SK-N-SH treated with all-trans-retinoic acid at 6 μM for 48 hours (cell line): ENCODE measurements around the gene GGT7.

ENCODE experiments used
- ARNTL ChIP-seq: fragments of 450-650 bp; formaldehyde crosslinking; IDR thresholded peaks from 2 replicates; pipeline ENCODE4 v1.5.0; 2020; ENCODE audit warnings: low read depth, mild to moderate bottlenecking, moderate library complexity, borderline replicate concordance
- CREB5 ChIP-seq: fragments of 250-450 bp; sonication (Bioruptor Pico); IDR thresholded peaks from 2 replicates; pipeline ENCODE4 v1.5.1; 2020; ENCODE audit warnings: low read depth, mild to moderate bottlenecking, moderate library complexity
- CSDC2 ChIP-seq: fragments of 250-450 bp; sonication (Bioruptor Pico); IDR thresholded peaks from 2 replicates; pipeline ENCODE4 v1.5.0; 2020; ENCODE audit warnings: mild to moderate bottlenecking, moderate library complexity
- GLIS3 ChIP-seq: fragments of 250-450 bp; sonication (Bioruptor Pico); IDR thresholded peaks from 2 replicates; pipeline ENCODE4 v1.5.0; 2020; ENCODE audit warnings: mild to moderate bottlenecking, moderate library complexity
- PATZ1 ChIP-seq: fragments of 250-450 bp; sonication (Bioruptor Pico); IDR thresholded peaks from 2 replicates; pipeline ENCODE4 v1.8.0; 2020; ENCODE audit warnings: mild to moderate bottlenecking, moderate library complexity, borderline replicate concordance
- RARB ChIP-seq: fragments of 250-450 bp; sonication (Bioruptor Pico); IDR thresholded peaks from 2 replicates; pipeline ENCODE4 v1.8.0; 2021; ENCODE audit warnings: mild to moderate bottlenecking, moderate library complexity
- TOX ChIP-seq: fragments of 250-450 bp; sonication (Bioruptor Pico); IDR thresholded peaks from 2 replicates; pipeline ENCODE4 v1.8.0; 2021; ENCODE audit warnings: mild to moderate bottlenecking, moderate library complexity, borderline replicate concordance
- TSHZ2 ChIP-seq: fragments of 250-450 bp; sonication (Bioruptor Pico); IDR thresholded peaks from 2 replicates; pipeline ENCODE4 v1.5.0; 2020; ENCODE audit warnings: mild to moderate bottlenecking, moderate library complexity
- ZC3H10 ChIP-seq: fragments of 250-450 bp; sonication (Bioruptor Pico); IDR thresholded peaks from 2 replicates; pipeline ENCODE4 v1.5.1; 2021; ENCODE audit warnings: mild to moderate bottlenecking, moderate library complexity
- ZFP3 ChIP-seq: fragments of 250-450 bp; sonication (Bioruptor Pico); IDR thresholded peaks from 2 replicates; pipeline ENCODE4 v1.5.0; 2020; ENCODE audit warnings: mild to moderate bottlenecking, moderate library complexity

GRCh38 chr20:34871320-34871926, 1.2 kb downstream of the GGT7 start:
- TF ChIP-seq GLIS3 (CRISPR knock-in tag) (no peak), TSHZ2 (CRISPR knock-in tag) (no peak), PATZ1 (no peak), ARNTL (CRISPR knock-in tag) (no peak), TOX (CRISPR knock-in tag) (no peak), RARB (CRISPR knock-in tag) (no peak), ZC3H10 (CRISPR knock-in tag) (no peak), ZFP3 (no peak), CREB5 (no peak), CSDC2 (no peak)
